HG03196 (cell line): ENCODE data around the gene ATP11C.
A peak's percentile ranks its signal among the peaks of the same experiment; 100 is the strongest.
"Not testable (repeated sequence)": the region's sequence is repeated elsewhere in the genome, so short reads cannot be mapped to it uniquely, and the experiment has no call there.

Experiments
- ATAC-seq: cut with Tn5 transposase; IDR thresholded peaks from one replicate; pipeline ENCODE4 v1.9.1; 2021; ENCODE audit not compliant: unreplicated experiment

The ATP11C gene

DNA sequence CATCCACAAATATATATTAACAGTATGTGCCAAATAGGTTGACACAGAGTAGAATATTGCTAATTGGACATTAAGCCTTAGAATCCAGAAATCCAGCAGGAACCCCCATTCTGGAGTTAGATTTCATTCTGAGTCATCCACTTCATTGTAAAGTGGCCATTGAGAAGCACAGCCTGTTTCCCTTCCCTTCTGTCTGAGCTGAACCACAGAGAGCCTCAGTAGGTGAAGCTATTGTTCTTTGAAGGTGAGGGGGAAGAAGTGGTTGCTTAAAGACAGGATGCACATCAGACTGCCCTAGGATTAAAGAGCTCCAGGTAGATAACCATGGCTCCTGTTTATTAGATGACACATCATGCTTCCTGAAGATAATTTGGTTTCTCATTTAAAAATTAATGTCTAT is 194.3 kb downstream of the ATP11C start:
- ATAC-seq, result no peak

- ATAC-seq, result no peak
These were observed 196.7 kb downstream of the ATP11C start for GRCh38 chrX:139736151-139736550.

GRCh38 chrX:139734996-139735395 is 197.9 kb downstream of the ATP11C start:
- ATAC-seq, result no peak

DNA sequence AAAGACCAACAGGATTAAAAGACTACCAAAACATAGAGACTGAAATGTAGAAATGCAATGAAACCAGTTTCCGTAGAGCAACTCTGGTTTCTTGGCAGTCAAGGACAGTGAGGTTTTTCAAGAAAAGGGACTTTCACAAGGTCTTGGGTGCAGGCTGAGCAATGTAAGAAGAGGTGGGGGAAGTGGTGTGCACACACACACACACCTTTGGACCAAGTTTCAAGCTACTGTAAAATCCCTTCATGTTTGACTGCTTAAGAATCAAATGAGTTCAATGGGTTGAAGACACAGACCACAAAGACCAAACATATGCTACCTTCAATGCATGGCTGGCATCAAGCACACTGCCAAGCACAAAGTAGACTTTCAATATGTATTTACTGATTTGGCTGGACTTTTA is 207.1 kb downstream of the ATP11C start:
- ATAC-seq, result peak; percentile 84

GRCh38 chrX:139724626-139725025 is 208.2 kb downstream of the ATP11C start:
- ATAC-seq, result no peak

GRCh38 chrX:139720979-139721378 is 211.9 kb downstream of the ATP11C start:
- no peak for ATAC-seq

DNA sequence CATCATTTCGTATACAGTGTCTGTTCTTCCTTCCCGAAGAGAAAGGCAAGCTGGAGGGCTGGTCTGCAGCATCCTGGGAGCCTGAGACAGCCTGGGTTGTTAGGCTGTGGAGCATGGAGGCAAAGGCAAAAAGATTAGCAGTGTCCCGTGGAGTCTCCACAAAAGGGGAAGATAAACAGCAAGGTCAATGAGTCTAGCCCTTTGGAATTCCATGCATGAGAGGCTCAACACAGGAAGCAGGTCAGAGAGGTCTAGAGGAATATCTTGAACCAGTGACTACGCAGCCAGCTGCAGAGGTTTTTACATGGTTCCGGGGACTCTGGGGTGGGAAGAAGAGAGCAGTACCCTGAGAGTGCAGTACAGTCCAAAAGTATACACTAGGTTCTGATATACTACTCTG is 212.7 kb downstream of the ATP11C start:
- ATAC-seq, result no peak

DNA sequence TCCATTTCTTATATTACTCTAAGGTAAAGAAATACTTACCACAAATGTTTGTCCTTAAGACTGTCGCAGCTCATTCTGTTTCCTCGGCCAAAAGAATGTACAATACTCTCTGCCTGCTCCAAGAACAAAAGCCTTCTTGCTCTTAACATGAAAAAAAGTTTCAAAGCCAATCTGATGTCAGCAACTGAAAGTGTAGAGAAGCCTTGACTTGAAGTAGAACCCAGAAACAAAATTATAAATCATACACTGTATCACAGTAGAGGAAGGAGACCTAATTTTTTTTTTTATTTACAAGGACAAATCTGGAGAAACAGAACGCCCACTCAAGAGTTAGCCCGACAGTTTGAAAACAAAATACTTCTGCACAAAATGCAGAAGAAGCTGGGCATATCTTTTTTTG is 224.8 kb downstream of the ATP11C start, which contains the start of gene MCF2:
MCF2 (minus strand) TSS at position 101 of the 400 bp plus-strand sequence. CDS start 56,423 bp downstream, outside the sequence.
- no peak for ATAC-seq

DNA sequence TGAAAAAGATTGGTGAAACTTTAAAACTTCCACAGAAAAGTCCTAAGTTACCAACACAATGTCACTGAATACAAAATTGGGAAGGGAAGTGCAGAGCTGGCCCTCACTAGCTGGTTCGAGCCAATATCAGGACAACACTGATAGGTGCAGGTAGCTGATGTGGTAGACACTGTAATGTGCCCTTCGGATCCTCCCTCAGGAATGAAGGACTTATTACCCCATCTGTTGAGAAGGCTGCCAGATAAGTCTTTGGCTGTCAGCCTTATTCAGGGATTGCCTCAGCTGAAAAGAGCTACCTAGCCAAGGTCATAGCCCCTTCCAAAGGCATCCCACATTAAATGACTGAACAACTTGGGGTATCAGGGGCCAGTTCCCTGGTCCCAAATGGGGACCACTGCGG is 230.2 kb downstream of the ATP11C start:
- ATAC-seq, result no peak

- ATAC-seq, result no peak
These were observed 239.9 kb downstream of the ATP11C start for GRCh38 chrX:139692908-139693307.

DNA sequence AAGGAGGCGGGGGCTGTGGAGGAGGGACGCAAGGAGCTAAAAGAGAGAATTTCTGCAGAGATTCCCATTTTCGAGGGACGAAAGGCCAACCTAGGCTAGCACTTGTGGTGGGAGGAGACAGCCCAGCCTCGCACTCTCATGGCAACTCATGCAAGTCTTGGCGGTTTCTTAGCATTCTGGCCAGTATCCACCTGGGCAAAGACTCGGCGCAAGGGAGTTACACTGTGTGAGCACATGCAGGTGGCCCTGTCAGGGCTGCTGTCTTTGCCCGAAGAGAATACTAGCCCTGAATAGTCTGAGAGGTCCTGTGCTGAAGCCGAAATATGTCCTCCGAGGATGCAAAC is 240.4 kb downstream of the ATP11C start:
- ATAC-seq, result no peak

GRCh38 chrX:139691843-139692505 is 240.9 kb downstream of the ATP11C start:
- no peak for ATAC-seq

DNA sequence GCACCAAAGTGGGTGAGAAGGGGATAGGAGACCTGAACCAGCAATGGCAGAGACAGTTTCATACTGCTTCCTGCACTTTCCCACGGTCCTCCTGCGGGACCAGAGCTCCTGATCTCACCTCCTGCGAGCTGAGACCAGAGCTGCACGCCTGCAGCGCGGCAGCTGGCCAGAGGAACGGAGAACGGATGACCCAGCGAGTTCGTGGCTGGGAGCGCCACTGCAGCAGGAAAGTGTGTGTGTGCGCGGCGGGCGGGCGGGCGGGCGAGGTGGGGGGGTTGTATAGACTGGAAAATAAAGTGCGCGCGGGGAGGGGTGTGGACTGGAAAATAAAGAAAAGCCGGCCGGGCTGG is 241.4 kb downstream of the ATP11C start:
- no peak for ATAC-seq

- not testable (repeated sequence) for ATAC-seq
These were observed 247.7 kb downstream of the ATP11C start for GRCh38 chrX:139685175-139685574.

- no peak for ATAC-seq
These were observed 252.5 kb downstream of the ATP11C start for GRCh38 chrX:139680356-139680755.
